Head of caudate nucleus (tissue), 42 donors: Measurements from ENCODE around the gene CDCA5.
"Not testable (repeated sequence)": the region's sequence is repeated elsewhere in the genome, so short reads cannot be mapped to it uniquely, and the experiment has no call there.

Experiments used
- DNase-seq, 42 donors: peaks; one replicate each; pipeline versions ENCODE4 v3.0.0 to v3.0.0-alpha.2; 2020 to 2021; ENCODE audit warnings: mixed read lengths in 7 of 42
- intact Hi-C: fragments of 100-400 bp; cut with DNase I; formaldehyde crosslinking; loops from one replicate; pipeline ENCODE4 v1.15.0; 2022

The CDCA5 gene

DNA sequence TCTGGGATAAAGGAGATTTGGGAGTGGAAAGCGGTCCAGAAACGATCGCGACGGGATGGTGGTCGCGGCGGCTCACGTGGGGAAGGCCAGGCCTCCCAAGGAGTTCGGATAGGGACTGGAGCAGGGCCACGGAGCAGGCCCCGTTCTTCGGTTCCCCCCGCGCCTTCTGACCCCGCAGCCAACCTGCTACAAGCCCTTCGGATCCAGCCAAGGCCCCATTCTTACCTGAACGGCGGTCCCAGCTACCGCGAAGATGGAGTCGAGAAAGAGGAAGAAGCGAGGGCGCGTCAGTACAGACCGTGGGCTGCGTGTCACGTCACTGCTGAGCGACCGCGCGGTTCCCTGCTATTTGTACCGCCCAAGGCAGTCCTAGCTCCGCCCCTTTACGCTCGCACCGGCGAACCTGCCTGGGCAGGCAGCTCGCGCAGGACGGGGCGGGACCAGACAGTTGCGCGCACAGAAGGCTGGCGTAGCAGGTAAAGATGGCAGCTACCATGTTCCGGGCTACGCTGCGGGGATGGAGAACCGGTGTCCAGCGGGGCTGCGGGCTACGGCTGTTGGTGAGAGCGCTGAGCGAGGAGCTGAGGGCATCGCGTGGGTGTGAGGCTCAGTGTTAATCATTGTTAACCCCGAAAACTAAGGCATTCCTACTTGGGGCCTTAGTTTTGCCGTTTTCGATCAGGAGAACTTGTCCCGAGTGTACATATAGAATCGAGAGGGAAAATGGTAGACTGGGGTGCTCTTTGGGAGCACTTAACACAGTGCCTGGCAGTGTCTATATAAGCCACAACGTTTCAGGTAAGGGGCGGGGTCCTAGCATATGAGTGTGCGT, 38.2 kb upstream of the CDCA5 start, which contains the start of the genes FAU and MRPL49:
Gene FAU, minus strand, starts transcription at position 270 of the 832 bp plus-strand sequence. CDS start 321 bp downstream, outside the sequence.
Gene MRPL49, plus strand, starts transcription at position 457 of the 832 bp plus-strand sequence. Its CDS starts 26 bp downstream, at position 483.
- intact Hi-C loops = loop anchor here (10.0 kb wide), 1 partner anchor 317 kb away; the partner anchor contains the start of gene MAP4K2
- DNase-seq = peak; percentile 95 to 99 (median 98)

DNA sequence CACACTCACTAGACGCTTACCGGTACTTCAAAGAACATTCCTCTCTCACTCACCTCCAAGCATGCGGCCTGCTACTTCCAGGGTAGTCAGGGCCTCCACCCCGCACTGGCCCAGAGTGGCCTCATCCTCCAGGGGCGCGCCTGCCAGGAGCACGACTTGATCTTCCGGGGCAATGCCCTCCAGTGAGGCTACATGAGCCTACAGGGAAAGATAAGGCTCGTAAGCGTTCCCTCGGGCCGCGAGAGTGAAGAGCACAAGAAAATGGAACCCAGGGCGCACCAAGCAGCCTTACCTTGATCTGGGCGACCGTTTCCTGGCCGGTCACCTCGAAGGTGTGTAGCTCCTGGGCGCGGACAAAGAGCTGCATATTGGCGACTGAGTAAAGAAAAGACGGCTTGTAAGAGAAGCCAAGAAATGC, 37.6 kb upstream of the CDCA5 start:
- no peak for DNase-seq
- intact Hi-C loops = loop anchor here (10.0 kb wide), 1 partner anchor 317 kb away; the partner anchor contains the start of gene MAP4K2

- intact Hi-C loops = loop anchor here (10.0 kb wide), 1 partner anchor 316 kb away; the partner anchor contains the start of gene MAP4K2
These were observed 37.0 kb upstream of the CDCA5 start for GRCh38 chr11:65120831-65121230.

GRCh38 chr11:65119670-65119995, 35.8 kb upstream of the CDCA5 start:
- intact Hi-C loops = loop anchor here (10.0 kb wide), 1 partner anchor 195 kb away; the partner anchor contains the start of gene PPP2R5B
- DNase-seq = no peak

More at GRCh38 chr11:65120831-65121230, 37.0 kb upstream of the CDCA5 start:
- DNase-seq = no peak

DNA sequence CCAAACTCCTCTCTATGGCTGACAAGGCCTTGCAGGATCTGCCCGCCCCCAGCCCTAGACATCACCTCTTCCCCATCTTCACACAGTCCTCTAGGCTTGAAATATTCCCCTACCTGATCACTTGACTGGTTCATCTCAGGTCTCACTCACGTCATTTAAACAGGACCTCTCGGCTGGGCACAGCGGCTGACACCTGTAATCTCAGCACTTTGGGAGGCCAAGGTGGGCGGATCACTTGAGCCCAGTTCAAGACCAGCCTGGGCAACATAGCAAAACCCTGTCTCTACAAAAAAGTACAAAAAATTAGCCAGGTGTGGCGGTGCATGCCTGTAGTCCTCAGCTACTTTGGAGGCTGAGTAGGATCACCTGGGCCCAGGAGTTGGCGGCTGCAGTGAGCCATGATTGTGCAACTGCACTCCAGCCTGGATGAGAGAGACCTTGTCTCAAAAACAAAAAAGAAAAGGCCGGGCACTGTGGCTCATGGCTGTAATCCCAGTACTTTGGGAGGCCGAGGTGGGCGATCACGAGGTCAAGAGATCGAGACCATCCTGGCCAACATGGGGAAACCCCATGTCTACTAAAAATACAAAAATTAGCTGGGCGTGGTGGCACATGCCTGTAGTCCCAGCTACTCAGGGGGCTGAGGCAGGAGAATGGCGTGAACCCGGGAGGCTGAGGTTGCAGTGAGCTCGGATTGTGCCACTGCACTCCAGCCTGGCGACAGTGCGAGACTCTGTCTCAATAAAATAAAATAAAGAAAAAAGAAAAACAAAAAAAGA, 35.2 kb upstream of the CDCA5 start:
- not testable (repeated sequence) for DNase-seq
- intact Hi-C loops = loop anchor here (10.0 kb wide), 1 partner anchor 194 kb away; the partner anchor contains the start of gene PPP2R5B

- DNase-seq = no peak
- intact Hi-C loops = loop anchor here (10.0 kb wide), 1 partner anchor 193 kb away; the partner anchor contains the start of gene PPP2R5B
These were observed 34.4 kb upstream of the CDCA5 start for GRCh38 chr11:65118097-65118837.

GRCh38 chr11:65117206-65118096, 33.6 kb upstream of the CDCA5 start, which contains the start of gene ZNHIT2:
ZNHIT2 (minus strand) TSS chr11:65117701; CDS start chr11:65117653, 48 bp downstream.
- peak; percentile 98 to 100 (median 100) for DNase-seq
- intact Hi-C loops = loop anchor here (2.0 to 10.0 kb wide), 3 partner anchors 33 to 193 kb away; partner anchors contain the start of genes CDCA5, PPP2R5B and ZFPL1

DNA sequence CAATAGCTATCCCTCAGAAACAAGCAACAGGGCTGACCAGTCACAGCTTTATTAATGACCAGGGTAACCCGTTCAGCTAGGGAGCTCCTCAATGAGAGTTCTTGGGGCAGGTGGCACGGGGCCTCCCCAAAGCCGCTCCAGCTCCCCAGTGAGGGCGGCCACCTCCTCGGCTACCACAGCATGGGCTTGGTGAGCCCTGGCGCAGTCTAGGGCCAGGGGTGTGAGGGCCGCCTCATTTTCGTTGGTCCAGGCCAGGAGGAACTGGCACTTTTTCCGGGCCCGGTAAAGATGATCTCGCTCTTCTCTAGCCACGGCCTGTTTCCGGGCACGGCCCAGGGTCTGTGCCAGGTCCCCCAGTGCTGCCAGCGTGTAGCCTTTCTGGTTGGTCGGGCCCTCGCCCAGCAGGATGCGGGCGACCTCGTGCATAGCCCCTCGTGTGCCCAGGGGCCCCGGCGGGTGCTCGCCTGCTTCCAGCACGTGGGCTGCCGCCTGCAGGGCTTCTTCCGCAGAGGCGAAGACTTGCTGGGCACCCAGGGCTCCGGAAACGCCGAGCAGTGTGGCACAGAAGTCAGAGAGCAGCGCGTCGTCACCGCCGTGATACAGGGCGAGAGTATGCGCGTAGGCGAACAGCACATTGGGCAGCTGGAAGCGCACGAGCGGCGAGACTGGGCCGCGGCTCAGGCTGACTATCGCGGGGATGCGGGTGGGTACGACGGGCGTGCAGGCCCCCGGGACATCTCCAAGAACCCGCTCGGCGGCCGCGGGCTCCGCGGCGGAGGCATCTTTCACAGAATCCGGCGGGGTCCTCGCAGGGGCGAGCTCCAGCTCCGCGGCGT, 32.7 kb upstream of the CDCA5 start:
- intact Hi-C loops = loop anchor here (2.0 to 10.0 kb wide), 3 partner anchors 32 to 192 kb away; partner anchors contain the start of genes CDCA5, PPP2R5B and ZFPL1
- DNase-seq = peak in 16 of 42 donors; percentile 18 to 55 (median 41)

- DNase-seq = no peak
- intact Hi-C loops = loop anchor here (2.0 to 10.0 kb wide), 3 partner anchors 31 to 191 kb away; partner anchors contain the start of genes CDCA5, PPP2R5B and ZFPL1
These were observed 31.7 kb upstream of the CDCA5 start for GRCh38 chr11:65115361-65116082.

GRCh38 chr11:65114538-65115171, 30.8 kb upstream of the CDCA5 start:
- intact Hi-C loops = loop anchor here (10.0 kb wide), 1 partner anchor 190 kb away; the partner anchor contains the start of gene PPP2R5B
- DNase-seq = no peak

GRCh38 chr11:65113839-65114238, 30.0 kb upstream of the CDCA5 start:
- DNase-seq = no peak
- intact Hi-C loops = loop anchor here (10.0 kb wide), 1 partner anchor 189 kb away; the partner anchor contains the start of gene PPP2R5B

- no peak for DNase-seq
- intact Hi-C loops = loop anchor here (10.0 kb wide), 1 partner anchor 189 kb away; the partner anchor contains the start of gene PPP2R5B
These were observed 29.5 kb upstream of the CDCA5 start for GRCh38 chr11:65113361-65113756.

DNA sequence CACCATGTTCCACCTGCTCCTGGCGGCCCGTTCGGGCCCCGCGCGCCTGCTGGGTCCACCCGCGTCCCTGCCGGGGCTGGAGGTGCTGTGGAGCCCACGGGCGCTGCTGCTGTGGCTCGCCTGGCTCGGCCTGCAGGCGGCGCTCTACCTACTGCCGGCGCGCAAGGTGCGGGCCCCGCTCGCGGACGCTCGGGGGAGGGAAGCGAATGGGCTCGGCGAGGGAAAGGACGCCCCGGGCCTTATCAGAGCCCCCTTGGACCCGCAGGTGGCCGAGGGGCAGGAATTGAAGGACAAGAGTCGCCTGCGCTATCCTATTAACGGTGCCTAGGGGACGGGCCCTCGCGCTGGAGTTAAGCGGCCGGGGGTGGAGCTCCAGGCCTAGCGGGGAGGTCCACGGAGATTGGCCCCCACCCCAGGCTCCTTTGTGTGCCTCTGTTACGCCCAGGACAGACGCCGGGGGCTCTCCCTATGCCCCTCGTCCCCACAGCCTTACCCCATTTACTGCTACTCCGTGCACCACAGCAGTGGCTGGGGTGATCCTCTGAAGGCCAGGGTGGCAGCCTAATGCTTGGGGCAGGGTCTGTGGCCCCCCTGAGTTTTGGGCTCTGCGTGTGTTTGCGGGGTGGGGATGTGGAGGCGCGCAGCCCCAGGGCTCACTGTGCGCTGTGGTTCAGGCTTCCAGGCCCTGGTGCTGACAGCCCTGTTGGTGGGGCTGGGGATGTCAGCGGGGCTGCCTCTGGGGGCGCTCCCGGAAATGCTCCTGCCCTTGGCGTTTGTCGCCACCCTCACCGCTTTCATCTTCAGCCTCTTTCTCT, 28.9 kb upstream of the CDCA5 start:
- intact Hi-C loops = loop anchor here (10.0 kb wide), 1 partner anchor 188 kb away; the partner anchor contains the start of gene PPP2R5B
- DNase-seq = peak in 39 of 42 donors; percentile 26 to 83 (median 67)
